Spleen (tissue), 7 donors: ENCODE results near the gene NYAP1.

Source experiments
- CTCF ChIP-seq, 11 experiments: fragments of 200-600 bp in 7 of 11; fragments of 450-650 bp in 4 of 11; sonication (generic) in 4 of 11; IDR thresholded peaks in 8 of 11; conservative IDR thresholded peaks in 3 of 11; 1 replicate in 7 of 11; 2 replicates in 4 of 11; pipeline versions ENCODE4 v1.4.0 to v1.8.0; 2016 to 2021; ENCODE audit warnings: antibody characterized with exemption in 11 of 11, inconsistent platforms in 4 of 11, mild to moderate bottlenecking in 1 of 11
- POLR2A ChIP-seq, 3 donors: fragments of 450-650 bp; IDR thresholded peaks; one replicate each; pipeline ENCODE4 v1.5.1; 2017; ENCODE audit warnings: antibody characterized with exemption in 3 of 3, mild to moderate bottlenecking in 1 of 3
- donor health status: DM: no; HTN: no; CAD: no; lungs with moderate emphysema.
- donor health status: DM: no; HTN: no; CAD: no.
- donor health status: DM: no; HTN: no; CAD: no.

DNA sequence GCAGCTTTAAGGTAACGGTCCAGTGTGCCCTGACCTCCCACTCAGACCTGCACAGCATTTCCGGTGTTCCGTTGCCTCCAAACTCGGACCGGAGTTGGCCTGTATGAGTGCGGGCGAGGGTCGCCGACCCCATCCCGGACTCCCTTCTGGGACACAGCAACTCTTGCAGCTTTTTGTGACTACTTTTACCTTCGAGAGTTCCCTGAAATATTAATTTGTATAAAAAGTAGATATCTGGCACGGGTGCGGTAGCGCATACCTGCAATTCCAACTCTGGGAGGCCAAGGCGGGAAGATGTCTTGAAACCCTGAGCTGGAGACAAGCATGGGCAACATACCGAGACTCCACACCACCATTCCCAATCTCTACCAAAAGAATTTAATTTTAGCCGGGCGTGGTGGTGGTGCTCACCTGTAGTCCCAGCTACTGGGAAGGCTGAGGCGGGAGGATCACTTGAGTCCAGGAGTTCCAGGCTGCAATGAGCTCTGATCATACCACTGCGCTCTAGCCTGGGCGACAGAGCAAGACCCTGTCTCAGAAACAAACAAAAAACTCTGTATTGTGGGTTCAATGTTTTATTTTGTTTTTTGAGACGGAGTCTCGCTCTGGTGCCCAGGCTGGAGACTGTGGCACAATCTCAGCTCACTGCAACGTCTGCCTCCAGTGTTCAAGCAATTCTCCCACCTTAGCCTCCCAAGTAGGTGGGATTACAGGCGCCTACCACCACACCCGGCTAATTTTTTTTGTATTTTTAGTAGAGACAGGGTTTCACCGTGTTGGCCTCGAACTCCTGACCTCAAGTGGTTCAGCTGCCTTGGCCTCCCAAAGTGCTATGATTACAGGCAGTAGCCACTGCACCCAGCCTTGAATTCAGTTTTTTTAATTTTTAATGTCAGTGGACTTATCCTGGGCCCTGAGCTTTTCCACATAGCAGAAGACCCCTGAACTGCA, 46.3 kb upstream of the NYAP1 start:
- no peak for TF ChIP-seq CTCF (IDR thresholded peaks at IDR 0.05 in 8 of 11, conservative IDR thresholded peaks at IDR 0.05 in 3 of 11)
- no peak for TF ChIP-seq POLR2A (IDR thresholded peaks at IDR 0.05)
